Activated CD8-positive, alpha-beta memory T cell treated with anti-CD3 and anti-CD28 coated beads for 1 hour (primary cell): Measurements from ENCODE around the gene CCDC57.
A peak's percentile ranks its signal among the peaks of the same experiment; 100 is the strongest.
"Not testable (repeated sequence)": the region's sequence is repeated elsewhere in the genome, so short reads cannot be mapped to it uniquely, and the experiment has no call there.

ENCODE experiments used
- DNase-seq, 2 donors: peaks; one replicate each; pipeline ENCODE4 v3.0.0-alpha.2; 2020; ENCODE audit warnings: low read depth in 1 of 2; ENCODE audit errors: extremely low read depth in 1 of 2

CCDC57 gene

DNA sequence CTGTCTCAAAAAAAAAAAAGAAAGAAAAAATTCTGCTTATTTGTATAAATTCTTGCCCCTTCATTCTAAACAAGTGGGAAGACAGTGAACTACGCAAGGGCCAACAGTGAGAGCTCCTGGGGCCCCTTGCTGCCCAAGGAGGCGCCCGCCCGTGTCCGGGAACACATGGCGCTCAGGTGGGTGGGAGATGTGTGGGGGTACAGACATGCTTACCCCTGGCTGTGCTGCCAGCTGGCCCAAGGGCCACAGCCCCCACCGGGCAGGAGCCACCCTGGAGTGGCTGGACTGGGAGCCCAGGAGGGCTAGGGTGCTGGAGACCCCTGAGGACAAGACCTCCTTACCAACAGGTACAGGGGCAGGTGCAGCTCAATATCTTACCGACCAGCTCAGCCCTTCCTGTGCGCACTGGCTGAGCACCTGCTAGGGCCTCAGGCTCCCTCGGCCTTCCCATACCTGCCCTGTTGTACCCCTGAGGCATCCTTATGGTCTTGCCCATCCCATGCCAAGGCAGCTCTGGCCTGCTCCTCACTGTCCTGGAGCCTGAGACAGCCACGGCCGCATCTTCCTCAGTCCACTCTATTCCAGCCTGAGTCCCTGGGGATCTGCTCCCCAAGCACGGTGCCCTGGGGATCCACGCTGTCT, 56.2 kb downstream of the CCDC57 start:
- DNase-seq, result no peak

- DNase-seq, result no peak
These were observed 57.0 kb downstream of the CCDC57 start for GRCh38 chr17:82155606-82156005.

DNA sequence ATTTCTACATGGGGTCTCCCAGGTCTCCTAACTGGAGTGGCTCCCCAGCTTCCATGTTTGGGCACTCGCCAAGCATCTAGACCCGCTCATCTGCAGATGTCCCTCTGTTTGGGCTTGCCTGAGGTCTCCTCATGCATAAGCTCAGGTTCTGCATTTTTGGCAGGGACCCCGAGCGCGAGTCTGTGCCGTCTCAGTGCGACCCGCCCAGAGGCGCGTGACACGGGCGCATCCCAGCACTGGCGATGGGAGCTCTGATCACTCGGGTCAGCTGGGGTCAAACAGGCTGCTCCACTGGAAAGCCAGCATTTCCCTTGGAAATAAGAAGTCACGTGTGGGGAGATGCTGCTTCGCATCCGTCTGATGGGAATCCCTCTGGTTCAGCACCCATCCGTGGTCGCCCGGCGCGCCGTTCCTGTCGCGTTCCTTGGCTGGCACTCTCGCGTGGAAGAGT, 57.7 kb downstream of the CCDC57 start:
- DNase-seq, result no peak

DNA sequence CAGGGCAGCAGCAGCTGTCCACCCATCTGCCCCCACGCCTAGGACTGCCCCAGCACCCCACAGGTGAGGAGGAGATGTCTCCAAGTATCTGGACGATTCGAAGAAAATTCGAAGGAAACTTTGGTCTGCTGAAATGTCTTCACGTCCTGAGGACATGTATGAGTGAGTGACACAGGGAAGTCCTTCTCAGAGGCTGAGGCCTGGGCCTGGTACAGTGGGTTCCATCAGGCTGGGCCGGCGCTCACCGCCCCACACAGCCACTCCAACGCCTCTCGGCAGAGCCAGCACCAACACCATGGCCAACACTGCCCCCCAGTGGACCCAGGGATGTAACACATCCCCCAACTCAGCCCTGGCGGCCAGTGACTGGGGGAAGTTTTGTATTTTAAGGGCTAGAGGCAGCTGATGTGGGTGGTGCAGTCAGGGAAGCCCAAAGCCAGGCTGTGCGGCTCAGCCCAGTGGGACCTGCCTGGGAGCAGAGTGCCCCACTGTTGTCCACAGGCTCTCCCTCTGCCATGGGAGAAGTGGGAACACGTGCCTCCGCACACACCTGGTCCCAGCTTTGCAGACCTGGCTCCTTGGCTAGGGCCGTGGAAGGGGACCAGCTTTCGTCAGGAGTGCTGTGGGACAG, 58.8 kb downstream of the CCDC57 start:
- DNase-seq, result peak; percentile 72 to 76

- DNase-seq, result no peak
These were observed 59.3 kb downstream of the CCDC57 start for GRCh38 chr17:82153295-82153691.

GRCh38 chr17:82152556-82153294, 59.9 kb downstream of the CCDC57 start:
- DNase-seq, result no peak

- DNase-seq, result no peak
These were observed 60.5 kb downstream of the CCDC57 start for GRCh38 chr17:82152114-82152513.

DNA sequence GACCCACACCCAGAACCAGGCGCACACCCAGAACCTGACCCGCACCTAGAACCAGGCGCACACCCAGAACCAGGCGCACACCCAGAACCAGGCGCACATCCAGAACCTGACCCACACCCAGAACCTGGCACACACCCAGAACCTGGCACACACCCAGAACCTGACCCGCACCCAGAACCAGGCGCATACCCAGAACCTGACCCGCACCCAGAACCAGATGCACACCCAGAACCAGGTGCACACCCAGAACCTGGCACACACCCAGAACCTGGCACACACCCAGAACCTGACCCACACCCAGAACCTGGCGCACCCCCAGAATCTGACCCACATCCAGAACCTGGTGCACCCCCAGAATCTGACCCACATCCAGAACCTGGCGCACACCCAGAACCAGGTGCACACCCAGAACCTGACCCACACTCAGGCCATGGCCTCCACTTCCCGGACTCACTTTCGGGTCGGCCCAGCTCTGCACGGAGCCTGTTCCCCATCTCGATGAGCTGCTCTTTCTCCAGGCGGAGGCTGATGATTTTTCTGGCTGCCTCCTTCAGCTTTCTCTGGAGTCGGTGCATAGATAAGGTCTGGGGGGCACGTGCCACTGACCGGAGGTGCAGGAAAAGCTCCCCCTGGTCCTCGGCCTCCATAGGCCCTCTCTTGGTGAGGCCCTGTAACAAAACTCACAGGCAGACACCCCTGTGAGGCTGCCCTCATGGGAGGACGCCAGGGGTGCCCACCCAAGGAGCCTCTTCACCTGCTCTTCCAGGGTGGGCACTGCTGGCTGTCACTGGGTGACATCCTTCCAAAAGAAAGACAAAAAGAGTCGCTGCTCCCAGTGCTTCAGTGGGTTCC, 61.3 kb downstream of the CCDC57 start:
- DNase-seq, result no peak

GRCh38 chr17:82149401-82150099, 63.1 kb downstream of the CCDC57 start:
- DNase-seq, result no peak

DNA sequence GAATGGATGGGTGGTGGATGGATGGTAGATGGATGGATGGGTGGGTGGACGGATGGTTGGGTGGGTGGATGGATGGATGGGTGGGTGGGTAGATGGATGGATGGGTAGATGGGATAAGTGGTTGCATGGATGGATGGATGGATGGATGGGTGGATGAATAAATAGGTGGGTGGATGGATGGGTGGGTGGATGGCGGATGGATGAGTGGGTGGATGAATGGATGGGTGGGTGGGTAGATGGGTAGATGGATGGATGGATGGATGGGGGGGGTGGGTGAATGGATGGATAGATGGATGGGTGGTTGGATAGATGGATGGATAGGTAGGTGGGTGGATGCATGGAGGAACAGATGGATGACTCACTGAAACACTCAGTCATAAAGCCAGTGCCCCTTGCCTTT, 63.6 kb downstream of the CCDC57 start:
- DNase-seq, result no peak

- DNase-seq, result no peak
These were observed 64.6 kb downstream of the CCDC57 start for GRCh38 chr17:82148011-82148410.

DNA sequence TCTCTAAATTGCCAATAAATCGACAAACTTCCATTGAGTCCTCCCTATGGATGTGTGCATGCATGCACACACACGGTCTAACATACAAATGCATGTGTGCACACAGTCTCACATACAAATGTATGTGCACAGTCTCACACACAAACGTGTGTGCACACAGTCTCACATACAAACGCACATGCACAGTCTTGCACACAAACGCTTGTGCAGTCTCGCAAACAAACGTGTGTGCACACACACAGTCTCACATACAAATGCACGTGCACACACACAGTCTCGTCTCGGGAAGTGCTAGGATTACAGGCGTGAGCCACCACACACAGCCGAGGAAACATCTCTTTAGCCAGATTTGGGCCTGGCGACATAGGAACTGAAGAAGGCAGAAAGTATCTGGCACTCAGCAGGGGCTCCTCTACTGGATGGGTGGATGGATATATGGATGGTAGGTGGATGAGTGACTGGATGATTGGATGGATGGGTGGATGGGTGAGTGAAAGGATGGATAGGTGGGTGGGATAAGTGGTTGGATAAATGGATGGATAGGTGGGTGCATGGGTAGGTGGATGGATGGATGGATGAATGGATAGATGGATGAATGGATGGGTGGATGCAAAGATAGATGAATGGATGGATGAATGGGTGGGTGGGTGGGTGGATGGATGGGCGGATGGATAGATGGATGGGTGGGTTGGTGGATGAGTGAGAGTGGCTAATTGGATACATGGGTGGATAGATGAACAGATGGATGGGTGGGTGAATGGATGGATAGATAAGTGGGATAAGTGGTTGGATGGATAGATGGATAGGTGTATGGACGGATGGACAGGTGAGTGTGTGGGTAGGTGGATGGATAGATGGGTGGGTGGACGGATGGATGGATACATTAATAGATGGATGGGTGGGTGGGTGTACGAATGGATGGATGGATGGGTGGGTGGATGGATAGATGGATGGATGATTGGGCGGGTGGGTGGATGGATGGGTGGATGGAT, 65.7 kb downstream of the CCDC57 start:
- no peak for DNase-seq

DNA sequence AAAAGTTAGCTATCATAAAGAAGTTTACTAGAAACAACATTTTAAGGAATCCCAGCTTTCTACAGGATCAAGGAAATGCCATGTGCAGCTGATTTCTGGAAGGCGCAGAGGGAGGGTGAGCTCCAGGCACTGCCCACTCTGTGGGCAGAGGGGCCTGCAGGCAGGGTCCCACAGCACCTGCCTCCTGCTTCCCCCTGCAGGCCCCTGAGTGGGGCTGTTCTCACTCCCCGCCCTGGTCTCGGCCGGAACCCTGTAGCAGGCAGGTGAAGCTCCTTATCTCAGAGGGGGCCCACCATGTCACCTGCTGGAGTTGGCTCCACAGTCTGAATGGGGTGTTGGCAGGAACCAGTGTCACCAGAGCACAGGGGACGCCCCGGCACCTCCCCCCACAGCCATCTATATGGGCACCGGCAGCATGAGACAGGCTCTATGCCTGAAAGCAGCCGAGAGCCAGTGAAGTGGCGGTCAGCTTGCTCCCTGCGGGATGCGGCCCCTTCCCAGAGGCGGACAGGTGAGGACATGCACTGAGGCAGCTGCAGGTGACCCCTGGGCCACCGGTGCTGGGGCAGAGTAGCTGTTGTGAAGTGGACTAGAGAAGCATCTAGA, 67.0 kb downstream of the CCDC57 start:
- no peak for DNase-seq

DNA sequence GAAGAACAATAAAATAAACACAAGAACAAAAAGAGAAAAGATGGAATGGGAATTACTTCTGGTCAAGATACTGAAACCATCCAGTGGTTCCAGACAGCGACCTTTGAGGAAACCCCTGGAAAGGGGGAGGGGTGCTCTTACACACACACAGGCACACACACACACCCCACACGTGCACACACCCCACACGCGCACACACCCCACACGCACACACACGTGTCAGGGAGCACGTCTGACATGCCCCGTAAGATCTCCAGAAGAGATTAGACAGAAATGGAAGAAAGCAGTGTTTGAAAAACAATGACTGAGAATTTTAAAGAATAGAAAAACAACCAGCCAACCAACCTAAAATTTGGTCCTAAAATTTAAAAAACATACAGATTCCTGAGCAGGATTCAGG, 69.3 kb downstream of the CCDC57 start:
- no peak for DNase-seq

- not testable (repeated sequence) for DNase-seq
These were observed 72.7 kb downstream of the CCDC57 start for GRCh38 chr17:82139961-82140360.

GRCh38 chr17:82138511-82138992, 74.1 kb downstream of the CCDC57 start:
- DNase-seq, result no peak

DNA sequence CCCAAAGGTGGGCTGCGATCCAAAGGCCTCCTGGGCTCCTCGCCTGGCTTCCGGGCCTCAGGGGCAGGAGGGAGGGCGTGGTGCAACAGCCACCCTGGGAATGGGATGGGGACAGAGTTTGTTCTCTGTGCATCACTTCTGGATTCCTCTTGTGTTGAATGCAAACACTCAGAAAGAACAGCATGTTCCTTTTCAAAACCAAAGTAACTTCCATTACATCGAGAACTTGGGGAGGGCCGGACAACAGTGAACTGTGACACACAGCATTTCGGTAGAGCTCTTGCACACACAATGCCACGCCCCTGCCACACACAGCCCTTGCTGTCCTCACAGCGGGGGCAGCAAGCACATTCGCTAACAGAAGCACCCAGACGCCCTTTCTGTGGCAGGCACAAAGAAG, 78.5 kb downstream of the CCDC57 start:
- DNase-seq, result no peak

DNA sequence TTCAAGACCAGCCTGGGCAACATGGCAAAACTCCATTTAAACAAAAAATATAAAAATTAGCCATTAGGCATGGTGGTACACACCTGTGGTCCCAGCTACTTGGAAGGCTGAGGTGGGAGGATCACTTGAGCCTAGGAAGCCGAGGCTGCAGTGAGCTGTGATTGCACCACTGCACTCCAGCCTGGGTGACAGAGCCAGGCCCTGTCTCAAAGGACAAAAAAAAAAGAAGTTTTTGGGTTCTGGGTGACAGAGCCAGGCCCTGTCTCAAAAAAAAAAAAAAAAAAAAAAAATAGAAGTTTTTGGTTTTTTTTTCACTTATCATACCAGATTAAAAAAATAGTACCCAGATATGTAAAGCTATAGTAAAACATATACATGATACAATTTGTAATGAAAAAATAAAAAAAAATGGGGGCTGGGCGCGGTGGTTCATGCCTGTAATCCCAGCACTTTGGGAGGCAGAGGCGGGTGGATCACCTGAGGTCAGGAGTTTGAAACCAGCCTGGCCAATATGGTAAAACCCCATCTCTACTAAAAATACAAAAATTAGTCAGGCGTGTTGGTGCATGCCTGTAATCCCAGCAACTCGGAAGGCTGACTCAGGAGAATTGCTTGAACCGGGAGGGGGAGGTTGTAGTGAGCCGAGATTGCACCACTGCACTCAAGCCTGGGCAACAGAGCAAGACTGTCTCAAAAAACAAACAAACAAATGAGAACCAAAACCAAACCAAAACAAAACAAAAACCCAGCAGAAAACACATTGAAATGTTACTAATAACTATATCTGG, 79.3 kb downstream of the CCDC57 start:
- DNase-seq, result not testable (repeated sequence)
